IPS-NIHi7 (cell line): ENCODE data around the gene CCDC61.

Experiments
- DNase-seq: peaks from one replicate; pipeline ENCODE4 v3.0.0; 2012; ENCODE audit warnings: mixed read lengths; ENCODE audit errors: extremely low spot score

The CCDC61 gene

DNA sequence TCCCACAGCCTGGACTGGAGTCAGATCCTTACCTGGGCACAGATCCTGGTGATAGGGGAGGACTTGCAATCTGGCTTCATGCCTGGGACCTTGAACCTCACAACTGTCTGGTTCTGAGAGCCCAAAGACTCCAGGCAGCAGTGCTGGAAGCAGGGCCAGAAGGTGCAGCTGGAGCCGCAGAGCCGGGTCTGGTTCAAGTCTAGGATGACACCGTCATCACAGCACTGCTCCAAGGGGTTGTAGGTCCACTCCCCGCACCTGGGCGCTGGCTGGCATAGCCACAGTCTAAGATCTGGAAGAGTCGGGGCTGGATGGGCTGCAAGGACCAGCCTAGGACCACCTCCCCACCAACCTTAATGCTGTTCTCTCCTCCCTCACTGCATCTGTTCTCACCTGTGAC is 44.9 kb downstream of the CCDC61 start:
- no peak for DNase-seq

DNA sequence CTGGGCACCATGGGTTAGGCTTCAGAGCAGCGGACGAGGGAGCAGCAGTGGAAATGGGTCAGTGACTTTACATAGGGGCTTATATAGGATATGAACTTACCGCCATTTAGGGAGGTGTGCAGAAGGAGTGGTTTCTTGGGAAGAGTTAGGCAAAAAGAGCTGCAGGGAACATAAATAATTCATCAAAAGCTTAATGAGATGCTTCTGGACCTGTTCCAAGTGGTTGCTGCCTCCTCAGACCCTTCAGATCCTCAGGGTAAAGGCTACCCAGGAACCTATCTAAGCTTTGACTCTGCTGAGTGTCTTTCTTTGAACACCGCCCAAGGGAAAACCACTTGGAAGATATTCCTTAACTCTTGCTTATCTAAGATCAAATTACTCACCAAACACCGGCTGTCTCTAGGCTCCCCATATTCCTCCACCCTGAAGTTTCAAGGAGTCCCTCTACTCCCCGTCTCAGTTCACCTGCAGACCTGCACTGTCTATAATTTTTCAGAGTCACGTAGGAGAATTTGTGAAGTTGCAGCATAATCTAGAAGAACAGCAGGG is 45.8 kb downstream of the CCDC61 start, which contains the start of gene IGFL4:
IGFL4 (minus strand) TSS at position 51 of the 549 bp plus-strand sequence; CDS start at position 11, 40 bp downstream.
- DNase-seq = no peak

DNA sequence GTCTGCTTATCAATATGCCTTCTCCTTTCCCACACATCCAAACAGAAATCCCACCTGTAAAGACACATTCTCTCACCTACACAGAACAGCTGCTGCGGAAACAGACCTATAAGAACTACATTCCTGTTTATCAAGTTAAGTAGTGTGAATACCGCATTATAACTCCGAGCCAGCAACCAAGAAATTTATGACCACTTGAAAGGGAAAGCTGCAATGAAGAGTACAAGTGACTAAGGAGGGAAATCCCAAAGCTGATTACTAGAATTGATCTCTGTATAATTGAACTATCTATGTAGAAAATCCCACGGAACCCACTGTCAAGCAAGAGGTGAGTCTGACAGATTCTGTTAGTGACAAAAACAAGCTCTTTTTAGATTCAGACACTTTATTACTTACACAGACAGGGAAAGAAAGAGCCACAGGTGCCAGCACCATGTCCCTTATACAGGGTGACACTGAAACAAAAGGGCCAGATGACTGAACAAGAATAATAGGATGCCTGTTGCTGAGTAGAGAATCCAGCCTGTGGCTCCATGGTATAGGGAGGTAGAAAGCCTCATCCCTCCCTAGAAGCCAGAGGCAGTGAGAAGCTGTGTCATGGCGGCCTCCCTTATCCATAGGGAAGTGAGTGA is 47.1 kb downstream of the CCDC61 start:
- DNase-seq = no peak

DNA sequence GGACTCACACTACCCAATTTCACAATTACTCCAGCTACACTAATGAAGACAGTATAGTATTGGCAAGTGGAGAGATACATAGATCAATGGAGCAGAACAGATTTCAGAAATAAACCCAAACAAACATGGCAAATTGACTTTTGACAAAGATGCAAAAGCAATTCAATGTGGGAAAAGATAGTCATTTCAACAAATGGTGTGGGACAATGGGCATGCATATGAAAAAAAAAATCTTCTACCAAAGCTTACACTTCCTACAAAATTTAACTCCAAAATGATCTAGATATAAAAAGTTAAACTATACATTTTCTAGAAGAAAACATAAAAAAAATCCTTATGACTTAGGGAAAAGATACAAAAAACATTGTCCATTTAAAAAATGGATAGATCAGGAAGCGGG is 48.3 kb downstream of the CCDC61 start:
- no peak for DNase-seq

DNA sequence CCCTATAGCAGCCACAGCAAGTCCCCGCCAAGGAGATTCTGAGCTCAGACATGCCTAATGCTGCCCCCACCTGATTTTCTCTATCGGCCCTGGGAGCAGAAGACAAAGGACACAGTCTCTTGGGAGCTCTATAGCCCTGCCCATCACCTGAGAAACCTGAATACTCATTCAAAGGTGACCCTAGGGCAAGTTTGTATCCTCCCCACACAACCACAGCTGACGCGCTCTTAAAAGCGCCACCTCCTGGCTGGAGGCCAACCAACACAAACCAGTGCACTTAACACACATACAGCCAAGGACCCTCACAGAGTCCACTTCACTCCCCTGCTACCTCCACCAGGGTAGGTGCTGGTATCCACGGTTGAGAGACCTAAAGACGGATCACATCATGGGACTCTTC is 54.3 kb downstream of the CCDC61 start:
- DNase-seq = peak; percentile 69

DNA sequence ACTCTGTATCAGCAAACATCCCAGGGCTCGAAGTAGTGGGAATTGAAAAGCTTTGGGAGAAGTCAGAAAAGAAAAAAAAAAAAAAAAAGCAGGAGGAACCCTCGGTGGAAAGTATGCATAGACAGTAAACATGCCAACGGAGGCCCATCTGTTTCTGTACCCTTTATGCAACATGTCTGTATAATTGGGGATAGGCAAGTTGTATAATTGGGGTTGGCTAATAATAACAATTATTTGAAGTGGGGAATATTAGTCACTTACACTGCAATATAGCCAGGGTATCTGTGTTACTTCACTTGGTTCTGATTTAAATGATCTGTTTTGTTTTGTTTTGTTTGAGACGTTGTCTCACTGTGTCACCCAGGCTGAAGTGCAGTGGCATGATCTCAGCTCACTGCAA is 57.6 kb downstream of the CCDC61 start:
- DNase-seq = no peak

DNA sequence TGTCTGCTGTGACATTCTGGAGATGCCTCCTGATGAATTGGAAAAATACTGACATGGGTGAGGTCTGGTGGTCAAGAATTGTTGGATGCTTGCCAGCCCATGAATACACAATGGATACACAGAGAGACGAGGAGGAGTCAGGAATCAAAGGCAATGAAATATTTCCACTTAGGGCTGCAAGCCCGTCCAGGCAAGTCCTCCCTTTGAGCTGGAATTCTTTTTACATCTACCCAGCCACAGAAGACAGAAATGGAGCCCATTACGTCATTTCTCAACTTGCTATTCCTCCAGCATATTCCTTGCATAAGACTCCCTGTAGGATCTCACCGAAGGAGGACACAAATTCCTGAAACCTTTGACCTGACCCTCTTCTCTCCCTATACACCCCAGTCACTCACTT is 61.3 kb downstream of the CCDC61 start:
- DNase-seq = no peak

DNA sequence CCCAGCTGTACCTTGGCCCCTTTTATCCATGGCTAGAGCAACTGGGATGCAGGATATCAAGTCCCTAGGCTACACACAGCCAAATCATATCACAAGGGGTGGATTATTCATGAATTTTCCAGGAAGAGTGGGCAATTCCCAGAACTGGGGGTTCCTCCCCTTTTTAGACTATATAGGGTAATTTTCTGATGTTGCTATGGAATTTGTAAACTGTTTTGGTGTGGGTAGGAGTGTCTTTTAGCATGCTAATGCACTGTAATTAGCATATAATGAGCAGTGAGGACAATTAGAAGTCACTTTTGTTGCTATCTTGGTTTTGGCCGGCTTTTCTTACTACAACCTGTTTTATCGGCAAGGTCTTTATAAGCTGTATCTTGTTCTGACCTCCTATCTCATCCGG is 63.5 kb downstream of the CCDC61 start:
- DNase-seq = no peak

DNA sequence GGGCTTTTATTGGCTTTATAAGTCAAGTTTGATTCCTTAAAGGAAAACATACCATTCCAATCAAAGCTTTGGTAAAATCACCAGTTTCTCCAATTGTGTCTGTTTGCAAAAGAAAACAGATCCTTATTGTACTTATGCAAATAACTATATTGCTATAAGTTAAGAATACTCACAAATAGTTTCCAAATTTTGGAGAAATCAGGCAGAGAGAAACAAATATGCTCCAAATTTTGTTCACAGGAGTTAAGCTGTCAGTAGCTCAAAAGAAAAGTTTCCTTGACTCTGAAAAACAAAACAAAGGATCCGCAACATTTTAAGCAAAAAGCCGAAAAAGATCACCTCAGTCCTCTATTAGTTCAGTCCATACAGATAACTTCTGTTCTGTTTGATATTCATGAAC is 64.7 kb downstream of the CCDC61 start:
- no peak for DNase-seq

DNA sequence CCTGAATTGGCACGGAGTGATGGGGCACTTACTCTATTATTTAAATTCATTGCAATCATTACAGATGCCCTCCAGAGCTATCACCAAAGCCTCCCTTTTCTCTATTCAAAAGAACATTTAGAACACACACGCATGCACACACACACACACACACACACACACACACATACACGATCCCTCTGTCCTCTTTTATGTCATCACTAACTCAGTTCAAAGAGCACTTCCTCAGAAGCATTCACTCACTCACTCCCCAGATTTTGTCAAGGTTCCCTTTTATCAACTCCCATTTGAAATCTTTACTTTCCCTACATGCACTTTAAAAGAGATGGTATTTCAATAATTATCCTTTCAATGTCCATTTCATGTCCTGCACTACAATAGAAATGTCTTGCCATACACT is 67.9 kb downstream of the CCDC61 start:
- DNase-seq = no peak

DNA sequence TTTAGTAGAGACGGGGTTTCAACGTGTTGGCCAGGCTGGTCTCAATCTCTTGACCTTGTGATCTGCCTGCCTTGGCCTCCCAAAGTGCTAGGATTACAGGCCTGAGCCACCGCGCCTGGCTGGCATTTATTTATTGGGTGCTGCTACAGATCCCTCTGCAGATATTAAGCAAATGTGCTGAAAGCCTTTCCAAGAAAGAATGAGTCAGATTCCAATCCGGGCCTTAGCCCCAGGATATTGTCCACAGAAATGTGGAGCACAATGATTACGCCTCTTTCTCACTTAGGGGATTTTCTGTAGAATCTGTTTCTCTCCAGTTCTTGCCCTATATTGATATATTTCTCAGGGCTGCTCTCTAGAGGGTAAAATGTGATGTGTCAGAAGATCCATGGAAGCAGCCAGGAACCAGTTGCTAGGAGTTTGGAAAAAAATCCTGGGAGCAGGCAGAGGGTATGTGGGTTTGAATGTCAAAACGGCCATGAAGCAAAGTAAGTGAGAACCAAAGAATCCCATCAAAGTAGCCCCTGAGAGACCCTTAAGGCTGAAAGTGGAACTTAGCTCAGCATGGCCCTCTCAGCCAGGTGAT is 70.3 kb downstream of the CCDC61 start:
- no peak for DNase-seq

DNA sequence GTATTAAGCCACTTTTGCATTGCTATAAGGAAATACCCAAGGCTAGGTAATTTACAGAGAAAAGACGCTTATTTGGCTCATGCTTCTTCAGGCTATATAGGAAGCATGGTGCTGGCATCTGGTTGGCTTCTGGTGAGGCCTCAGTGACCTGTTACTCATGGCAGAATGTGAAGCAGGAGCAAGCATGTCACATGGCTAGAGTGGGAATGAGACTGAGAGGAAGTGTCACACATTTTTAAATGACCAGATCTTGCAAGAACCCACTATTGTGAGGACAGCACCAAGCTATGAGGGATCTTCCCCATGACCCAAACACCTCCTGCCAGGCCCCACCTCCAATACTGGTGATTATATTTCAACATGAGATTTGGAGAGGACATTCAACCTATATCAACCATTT is 71.2 kb downstream of the CCDC61 start:
- no peak for DNase-seq

DNA sequence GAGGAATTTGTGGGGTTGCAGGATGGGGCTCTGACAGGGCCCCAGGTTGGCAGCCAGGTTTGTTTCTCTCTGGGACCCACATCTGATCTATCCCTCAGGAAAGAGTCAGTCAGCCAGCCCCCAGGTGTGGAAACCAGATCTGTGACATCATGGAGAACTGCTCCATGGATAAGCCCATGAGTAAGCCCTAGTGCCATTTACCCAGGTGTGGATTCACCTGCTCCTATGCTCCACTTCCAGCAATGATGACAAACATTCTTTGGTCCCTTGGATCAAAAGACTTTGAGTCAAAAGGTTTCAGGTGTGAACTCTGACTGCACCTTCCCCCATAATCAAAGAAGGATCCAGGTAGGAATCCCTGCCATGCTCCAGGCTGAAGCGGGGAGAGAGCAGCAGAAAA is 72.4 kb downstream of the CCDC61 start:
- DNase-seq = no peak
